ENCODE data around the gene ARL14EP. TPM values are rescaled to one million over a fixed set of nuclear protein-coding genes. Genes with fewer than 3 reads are reported as not detected.

ARL14EP gene
- total RNA-seq, 3 donors from 2014 or later = 20.6 to 29.6 (median 22.7) TPM

- TF ChIP-seq CTCF (IDR thresholded peaks at IDR 0.05) (no peak), POLR2A (IDR thresholded peaks at IDR 0.05) (no peak), POLR2AphosphoS5 (IDR thresholded peaks at IDR 0.05) (no peak)
- intact Hi-C loops (cut with DNase I; ENCODE audit: low total_unique reads) = no loop called here
- no peaks in the 10 kb centered on the region for H3K9me3 ChIP-seq
- H3K36me3 ChIP-seq = no peaks in the 10 kb centered on the region
- no peaks in the 10 kb centered on the region for H3K27me3 ChIP-seq
- no peak overlapping the region for H3K4me3 ChIP-seq
- no peak overlapping the region for H3K27ac ChIP-seq
- DNase-seq (ENCODE audit: low spot score in 2 of 2) = no peak
- no peaks in the 10 kb centered on the region for H3K4me1 ChIP-seq
Measured at GRCh38 chr11:30350384-30350783, 27.5 kb downstream of the ARL14EP start.

GRCh38 chr11:30351061-30351460 lies 28.2 kb downstream of the ARL14EP start:
- Histone ChIP-seq H3K27ac (no peak overlapping the region), H3K36me3 (no peaks in the 10 kb centered on the region), H3K9me3 (no peaks in the 10 kb centered on the region), H3K4me1 (no peaks in the 10 kb centered on the region), H3K4me3 (no peak overlapping the region), H3K27me3 (no peaks in the 10 kb centered on the region)
- intact Hi-C loops (cut with DNase I; ENCODE audit: low total_unique reads) = no loop called here
- TF ChIP-seq CTCF (IDR thresholded peaks at IDR 0.05) (no peak), POLR2AphosphoS5 (IDR thresholded peaks at IDR 0.05) (no peak), POLR2A (IDR thresholded peaks at IDR 0.05) (no peak)
- DNase-seq (ENCODE audit: low spot score in 2 of 2) = no peak

- Histone ChIP-seq H3K4me3 (no peak overlapping the region), H3K27ac (no peak overlapping the region), H3K9me3 (no peaks in the 10 kb centered on the region), H3K27me3 (no peaks in the 10 kb centered on the region), H3K36me3 (no peaks in the 10 kb centered on the region), H3K4me1 (no peaks in the 10 kb centered on the region)
- DNase-seq (ENCODE audit: low spot score in 2 of 2) = no peak
- intact Hi-C loops (cut with DNase I; ENCODE audit: low total_unique reads) = no loop called here
- TF ChIP-seq POLR2A (IDR thresholded peaks at IDR 0.05) = no peak
- no peak for TF ChIP-seq CTCF (IDR thresholded peaks at IDR 0.05)
- no peak for TF ChIP-seq POLR2AphosphoS5 (IDR thresholded peaks at IDR 0.05)
Measured at GRCh38 chr11:30356391-30356790, 33.5 kb downstream of the ARL14EP start.

- Histone ChIP-seq H3K27ac (no peak overlapping the region), H3K4me1 (no peaks in the 10 kb centered on the region), H3K36me3 (no peaks in the 10 kb centered on the region), H3K27me3 (no peaks in the 10 kb centered on the region), H3K4me3 (no peak overlapping the region), H3K9me3 (no peaks in the 10 kb centered on the region)
- intact Hi-C loops (cut with DNase I; ENCODE audit: low total_unique reads) = no loop called here
- no peak for DNase-seq (ENCODE audit: low spot score in 2 of 2)
- no peak for TF ChIP-seq POLR2AphosphoS5 (IDR thresholded peaks at IDR 0.05)
- no peak for TF ChIP-seq POLR2A (IDR thresholded peaks at IDR 0.05)
- no peak for TF ChIP-seq CTCF (IDR thresholded peaks at IDR 0.05)
Measured at GRCh38 chr11:30357872-30358271, 35.0 kb downstream of the ARL14EP start.

GRCh38 chr11:30358536-30358935 lies 35.6 kb downstream of the ARL14EP start:
- Histone ChIP-seq H3K36me3 (no peaks in the 10 kb centered on the region), H3K4me3 (no peak overlapping the region), H3K9me3 (no peaks in the 10 kb centered on the region), H3K27me3 (no peaks in the 10 kb centered on the region), H3K4me1 (no peaks in the 10 kb centered on the region), H3K27ac (no peak overlapping the region)
- no peak for DNase-seq (ENCODE audit: low spot score in 2 of 2)
- intact Hi-C loops (cut with DNase I; ENCODE audit: low total_unique reads) = no loop called here
- TF ChIP-seq POLR2AphosphoS5 (IDR thresholded peaks at IDR 0.05) (no peak), POLR2A (IDR thresholded peaks at IDR 0.05) (no peak), CTCF (IDR thresholded peaks at IDR 0.05) (no peak)

Measured in breast epithelium (tissue), 4 donors.